Measurements from ENCODE around the gene KANSL1.

- TF ChIP-seq EZH2 (IDR thresholded peaks at IDR 0.05; ENCODE audit: insufficient read depth, poor library complexity, severe bottlenecking) (no peak), EZH2phosphoT487 (IDR thresholded peaks at IDR 0.05; ENCODE audit: insufficient read depth, low read depth) (no peak)
Measured at GRCh38 chr17:46085522-46085921, 107.7 kb downstream of the KANSL1 start.

All from GM23248 (cell line).